ENCODE measurements around the gene CPA5.

The CPA5 gene

DNA sequence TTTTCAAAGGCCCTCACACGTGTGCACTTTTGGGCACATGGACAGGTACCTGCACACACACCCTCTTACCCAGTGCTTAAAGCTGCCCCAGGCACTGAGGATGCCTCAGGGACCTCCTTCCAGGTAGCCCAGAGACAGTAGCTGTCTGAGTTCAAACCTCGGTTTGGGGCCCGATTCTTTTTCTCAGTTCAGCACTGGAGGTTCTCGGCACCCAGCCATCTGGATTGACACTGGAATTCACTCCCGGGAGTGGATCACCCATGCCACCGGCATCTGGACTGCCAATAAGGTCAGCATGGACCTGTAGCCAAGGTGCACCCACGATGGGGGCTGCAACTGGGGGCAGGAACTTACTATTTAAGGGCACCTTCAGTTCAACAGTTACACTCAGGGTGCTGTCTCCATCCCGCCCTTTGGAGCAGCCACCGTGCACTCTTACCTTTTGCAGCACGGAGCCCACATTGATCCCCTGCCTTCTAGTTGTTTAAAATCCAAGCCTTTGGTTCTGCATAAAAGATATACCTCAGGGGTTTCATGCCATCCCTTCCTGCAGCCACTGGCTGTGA is 17.7 kb downstream of the CPA5 start:
- TF ChIP-seq EZH2 (IDR thresholded peaks at IDR 0.05; ENCODE audit: borderline replicate concordance, low read depth, low read length, severe bottlenecking): no peak
- TF ChIP-seq, protein P1, sequence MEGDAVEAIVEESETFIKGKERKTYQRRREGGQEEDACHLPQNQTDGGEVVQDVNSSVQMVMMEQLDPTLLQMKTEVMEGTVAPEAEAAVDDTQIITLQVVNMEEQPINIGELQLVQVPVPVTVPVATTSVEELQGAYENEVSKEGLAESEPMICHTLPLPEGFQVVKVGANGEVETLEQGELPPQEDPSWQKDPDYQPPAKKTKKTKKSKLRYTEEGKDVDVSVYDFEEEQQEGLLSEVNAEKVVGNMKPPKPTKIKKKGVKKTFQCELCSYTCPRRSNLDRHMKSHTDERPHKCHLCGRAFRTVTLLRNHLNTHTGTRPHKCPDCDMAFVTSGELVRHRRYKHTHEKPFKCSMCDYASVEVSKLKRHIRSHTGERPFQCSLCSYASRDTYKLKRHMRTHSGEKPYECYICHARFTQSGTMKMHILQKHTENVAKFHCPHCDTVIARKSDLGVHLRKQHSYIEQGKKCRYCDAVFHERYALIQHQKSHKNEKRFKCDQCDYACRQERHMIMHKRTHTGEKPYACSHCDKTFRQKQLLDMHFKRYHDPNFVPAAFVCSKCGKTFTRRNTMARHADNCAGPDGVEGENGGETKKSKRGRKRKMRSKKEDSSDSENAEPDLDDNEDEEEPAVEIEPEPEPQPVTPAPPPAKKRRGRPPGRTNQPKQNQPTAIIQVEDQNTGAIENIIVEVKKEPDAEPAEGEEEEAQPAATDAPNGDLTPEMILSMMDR (IDR thresholded peaks at IDR 0.05; ENCODE audit: borderline replicate concordance, extremely low read depth, low read length, poor library complexity, severe bottlenecking): no peak
- Histone ChIP-seq H3K27me3 (ENCODE audit: insufficient read depth, low read length, poor library complexity) (no peaks in the 10 kb centered on the region), H3K4me3 (ENCODE audit: low read depth in 1 of 2, low read length in 2 of 2) (no peak overlapping the region), H3K9ac (ENCODE audit: low read depth, low read length) (no peak overlapping the region), H3K9me3 (ENCODE audit: insufficient read depth, low read length, severe bottlenecking) (peaks cover 7% of the 10 kb centered on the region), H3K27ac (ENCODE audit: low read length) (no peak overlapping the region), H2AFZ (ENCODE audit: low read depth, low read length) (no peak overlapping the region), H3K4me2 (ENCODE audit: insufficient read depth, low read length) (no peak overlapping the region), H4K20me1 (ENCODE audit: insufficient read depth, low read length) (no peaks in the 10 kb centered on the region), H3K4me1 (ENCODE audit: insufficient read depth, low read length) (no peaks in the 10 kb centered on the region), H3K36me3 (ENCODE audit: insufficient read depth, low read length) (no peaks in the 10 kb centered on the region), H3K79me2 (ENCODE audit: insufficient read depth, low read length) (no peaks in the 10 kb centered on the region)
- DNase-seq (no peak), ATAC-seq (ENCODE audit: insufficient read depth, low read depth) (no peak)

DNA sequence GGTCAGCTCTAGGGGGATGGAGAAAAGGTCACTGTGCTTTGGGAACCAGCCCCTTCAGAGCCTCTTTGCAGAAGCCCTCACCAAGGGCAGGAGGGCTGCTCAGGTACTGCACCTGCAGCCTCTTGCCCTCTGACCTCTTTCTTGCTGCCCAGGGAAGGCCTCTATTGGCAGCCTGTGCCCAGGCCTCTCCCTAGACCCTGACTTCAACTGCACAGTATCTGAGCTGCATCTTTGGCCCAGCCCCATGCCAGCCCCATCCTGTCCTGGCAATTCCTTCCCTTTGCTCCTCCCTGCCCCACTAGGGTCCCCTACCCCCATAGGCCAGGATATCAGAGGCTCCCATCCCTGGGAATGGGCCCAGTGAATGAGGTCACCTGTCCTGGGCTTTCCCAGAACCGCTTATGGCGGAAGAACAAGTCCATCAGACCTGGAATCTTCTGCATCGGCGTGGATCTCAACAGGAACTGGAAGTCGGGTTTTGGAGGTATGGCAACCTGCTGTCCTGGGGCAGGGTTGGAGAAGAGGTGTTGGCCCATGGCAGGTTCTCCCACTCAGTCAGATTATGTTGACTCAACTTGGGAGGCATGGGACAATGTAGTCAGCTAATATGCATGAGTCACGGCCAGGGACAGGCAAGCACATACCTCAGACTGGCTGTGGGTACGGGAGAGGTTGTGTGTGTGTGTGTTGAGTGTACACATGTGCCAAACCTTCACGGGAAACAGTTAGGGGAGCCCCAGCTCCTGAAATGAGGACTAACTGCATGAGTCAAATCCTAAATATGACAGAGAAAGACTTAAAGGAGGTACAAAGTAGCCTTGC is 18.6 kb downstream of the CPA5 start:
- no peak for TF ChIP-seq EZH2 (IDR thresholded peaks at IDR 0.05; ENCODE audit: borderline replicate concordance, low read depth, low read length, severe bottlenecking)
- TF ChIP-seq, protein P1 (IDR thresholded peaks at IDR 0.05; ENCODE audit: borderline replicate concordance, extremely low read depth, low read length, poor library complexity, severe bottlenecking): no peak
- Histone ChIP-seq H3K9ac (ENCODE audit: low read depth, low read length) (no peak overlapping the region), H3K9me3 (ENCODE audit: insufficient read depth, low read length, severe bottlenecking) (peaks cover 7% of the 10 kb centered on the region), H4K20me1 (ENCODE audit: insufficient read depth, low read length) (no peaks in the 10 kb centered on the region), H3K79me2 (ENCODE audit: insufficient read depth, low read length) (no peaks in the 10 kb centered on the region), H3K4me1 (ENCODE audit: insufficient read depth, low read length) (no peaks in the 10 kb centered on the region), H2AFZ (ENCODE audit: low read depth, low read length) (no peak overlapping the region), H3K27ac (ENCODE audit: low read length) (no peak overlapping the region), H3K4me2 (ENCODE audit: insufficient read depth, low read length) (no peak overlapping the region), H3K36me3 (ENCODE audit: insufficient read depth, low read length) (no peaks in the 10 kb centered on the region), H3K4me3 (ENCODE audit: low read depth in 1 of 2, low read length in 2 of 2) (no peak overlapping the region), H3K27me3 (ENCODE audit: insufficient read depth, low read length, poor library complexity) (no peaks in the 10 kb centered on the region)
- DNase-seq (no peak), ATAC-seq (ENCODE audit: insufficient read depth, low read depth) (no peak)

DNA sequence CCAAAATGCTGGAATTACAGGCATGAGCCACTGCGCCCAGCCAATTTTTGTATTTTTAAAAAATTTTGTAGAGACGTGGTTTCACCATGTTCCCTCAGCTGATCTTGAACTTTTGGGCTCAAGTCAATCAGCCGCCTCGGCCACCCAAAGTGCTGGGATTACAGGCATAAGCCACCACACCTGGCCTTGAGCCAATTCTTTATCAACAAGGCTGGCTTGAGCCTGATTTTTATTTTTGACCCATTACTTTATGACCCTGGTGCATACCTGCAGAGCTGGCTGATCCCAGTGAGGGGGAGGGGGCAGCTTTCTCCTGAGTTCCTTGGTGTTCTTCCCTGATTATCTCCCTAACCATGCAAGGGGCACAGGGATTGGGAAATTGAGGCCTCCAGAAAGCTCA is 19.8 kb downstream of the CPA5 start:
- Histone ChIP-seq H3K4me3 (ENCODE audit: low read depth in 1 of 2, low read length in 2 of 2) (no peak overlapping the region), H3K9ac (ENCODE audit: low read depth, low read length) (no peak overlapping the region), H4K20me1 (ENCODE audit: insufficient read depth, low read length) (no peaks in the 10 kb centered on the region), H3K36me3 (ENCODE audit: insufficient read depth, low read length) (no peaks in the 10 kb centered on the region), H3K79me2 (ENCODE audit: insufficient read depth, low read length) (no peaks in the 10 kb centered on the region), H3K27ac (ENCODE audit: low read length) (no peak overlapping the region), H3K4me1 (ENCODE audit: insufficient read depth, low read length) (no peaks in the 10 kb centered on the region), H3K4me2 (ENCODE audit: insufficient read depth, low read length) (no peak overlapping the region), H3K9me3 (ENCODE audit: insufficient read depth, low read length, severe bottlenecking) (peaks cover 4% of the 10 kb centered on the region), H2AFZ (ENCODE audit: low read depth, low read length) (no peak overlapping the region), H3K27me3 (ENCODE audit: insufficient read depth, low read length, poor library complexity) (no peaks in the 10 kb centered on the region)
- DNase-seq (no peak), ATAC-seq (ENCODE audit: insufficient read depth, low read depth) (no peak)
- TF ChIP-seq, protein P1 (IDR thresholded peaks at IDR 0.05; ENCODE audit: borderline replicate concordance, extremely low read depth, low read length, poor library complexity, severe bottlenecking): no peak
- TF ChIP-seq EZH2 (IDR thresholded peaks at IDR 0.05; ENCODE audit: borderline replicate concordance, low read depth, low read length, severe bottlenecking): no peak
